A673 (cell line): Measurements from ENCODE around the gene AJAP1. TPM values are rescaled to one million over a fixed set of nuclear protein-coding genes. Genes with fewer than 3 reads are reported as not detected.

Experiments used
- BruUV-seq: library from RNA; stranded (reverse); fragments of 400-500 nt; replicated peaks from 2 replicates; lab custom pipeline; 2021; lab: Mats Ljungman, UMichigan
- CTCF ChIA-PET: fragments of 300-600 bp; sonication (Branson Sonifier 250); formaldehyde crosslinking; loops from one replicate; lab custom pipeline; 2022; ENCODE audit warnings: antibody characterized with exemption; lab: Charles Lee
- POLR2A ChIA-PET: fragments of 300-600 bp; sonication (Branson Sonifier 250); formaldehyde crosslinking; loops from one replicate; lab custom pipeline; 2022; ENCODE audit warnings: antibody characterized with exemption; ENCODE audit not compliant: low non-redundant PET; lab: Charles Lee
- DNase-seq: peaks from one replicate; pipeline ENCODE4 v3.0.0-alpha.2; 2015; ENCODE audit warnings: low spot score
- H3K27ac ChIP-seq: fragments of 200-600 bp; sonication (generic); 2 replicates; pipeline ENCODE4 v1.5.1; 2016; ENCODE audit warnings: mixed run types, low read depth, mild to moderate bottlenecking, mixed read lengths, antibody characterized with exemption, low read length; ENCODE audit not compliant: poor library complexity, severe bottlenecking
- H3K27me3 ChIP-seq: fragments of 200-600 bp; sonication (generic); replicated peaks from 2 replicates; pipeline ENCODE4 v1.6.1; 2017; ENCODE audit warnings: mixed run types, low read depth, mild to moderate bottlenecking, mixed read lengths, antibody characterized with exemption, low read length; ENCODE audit not compliant: insufficient read depth, poor library complexity
- H3K36me3 ChIP-seq: fragments of 200-600 bp; sonication (generic); 2 replicates; pipeline ENCODE4 v1.6.1; 2016; ENCODE audit warnings: mixed run types, mild to moderate bottlenecking, mixed read lengths, antibody characterized with exemption, low read length; ENCODE audit not compliant: insufficient read depth, poor library complexity, severe bottlenecking
- H3K4me1 ChIP-seq: fragments of 200-600 bp; sonication (generic); 2 replicates; pipeline ENCODE4 v1.6.1; 2017; ENCODE audit warnings: mixed run types, mild to moderate bottlenecking, mixed read lengths, antibody characterized with exemption, low read length; ENCODE audit not compliant: insufficient read depth, poor library complexity, severe bottlenecking
- H3K4me3 ChIP-seq: fragments of 200-600 bp; sonication (generic); 2 replicates; pipeline ENCODE4 v1.5.1; 2016; ENCODE audit warnings: low read depth, mixed run types, mild to moderate bottlenecking, mixed read lengths, low read length; ENCODE audit not compliant: poor library complexity, severe bottlenecking
- H3K9me3 ChIP-seq: fragments of 200-600 bp; sonication (generic); 2 replicates; pipeline ENCODE4 v1.6.1; 2016; ENCODE audit warnings: mixed run types, low read depth, mild to moderate bottlenecking, mixed read lengths, antibody characterized with exemption, low read length; ENCODE audit not compliant: poor library complexity, severe bottlenecking
- CTCF ChIP-seq: fragments of 300-800, 200-600 bp; sonication (generic); conservative IDR thresholded peaks from 2 replicates; pipeline ENCODE4 v1.5.1; 2017; ENCODE audit warnings: low read depth, mild to moderate bottlenecking, antibody characterized with exemption, low read length, moderate library complexity, mixed read lengths
- EZH2 ChIP-seq: fragments of 200-600 bp; sonication (generic); IDR thresholded peaks from 2 replicates; pipeline ENCODE4 v1.6.1; 2017; ENCODE audit warnings: borderline replicate concordance, low read depth, mild to moderate bottlenecking, mixed read lengths, antibody characterized with exemption, low read length; ENCODE audit not compliant: poor library complexity, severe bottlenecking
- intact Hi-C: fragments of 100-400 bp; cut with micrococcal nuclease; formaldehyde crosslinking; loops from one replicate; pipeline ENCODE4 v1.10.0; 2022; ENCODE audit not compliant: unreplicated experiment
- total RNA-seq: library from RNA; stranded (reverse); gene quantifications from 2 replicates; pipeline ENCODE4 v1.2.3, GENCODE V29; 2021

AJAP1 gene
- total RNA-seq, 1 experiment from 2014 or later = not detected

- no peaks in the 10 kb centered on the region for H3K36me3 ChIP-seq
- no TSS peak for BruUV-seq
- no peak overlapping the region for H3K27ac ChIP-seq
- POLR2A ChIA-PET = no interaction called here
- CTCF ChIA-PET = no interaction called here
- H3K4me1 ChIP-seq = no peaks in the 10 kb centered on the region
- H3K4me3 ChIP-seq = no peak overlapping the region
- DNase-seq = no peak
- H3K27me3 ChIP-seq = no peaks in the 10 kb centered on the region
- intact Hi-C loops = no loop called here
- peaks cover 7% of the 10 kb centered on the region for H3K9me3 ChIP-seq
- TF ChIP-seq CTCF (no peak), EZH2 (no peak)
Measured at GRCh38 chr1:4837031-4837600, 182.7 kb downstream of the AJAP1 start.

GRCh38 chr1:4837752-4838151, 183.3 kb downstream of the AJAP1 start:
- Histone ChIP-seq H3K4me1 (no peaks in the 10 kb centered on the region), H3K4me3 (no peak overlapping the region), H3K27ac (no peak overlapping the region), H3K36me3 (no peaks in the 10 kb centered on the region), H3K27me3 (no peaks in the 10 kb centered on the region), H3K9me3 (peaks cover 7% of the 10 kb centered on the region)
- no peak for TF ChIP-seq CTCF
- no peak for TF ChIP-seq EZH2
- POLR2A ChIA-PET = no interaction called here
- intact Hi-C loops = no loop called here
- no peak for DNase-seq
- CTCF ChIA-PET = no interaction called here
- no TSS peak for BruUV-seq

GRCh38 chr1:4838231-4838630, 183.8 kb downstream of the AJAP1 start:
- POLR2A ChIA-PET = no interaction called here
- Histone ChIP-seq H3K9me3 (peaks cover 7% of the 10 kb centered on the region), H3K4me1 (no peaks in the 10 kb centered on the region), H3K4me3 (no peak overlapping the region), H3K27me3 (no peaks in the 10 kb centered on the region), H3K27ac (no peak overlapping the region), H3K36me3 (no peaks in the 10 kb centered on the region)
- no TSS peak for BruUV-seq
- intact Hi-C loops = no loop called here
- no peak for DNase-seq
- TF ChIP-seq CTCF (no peak), EZH2 (no peak)
- CTCF ChIA-PET = no interaction called here
